Subcutaneous abdominal adipose tissue (tissue), 5 donors: Measurements from ENCODE around the gene ARHGAP29.

Experiments used
- H3K27ac ChIP-seq: one replicate; pipeline ENCODE4 v1.7.0; 2013; ENCODE audit warnings: low read depth, mild to moderate bottlenecking, inconsistent platforms, low read length, moderate library complexity
- H3K27me3 ChIP-seq, 5 donors: one replicate each; pipeline ENCODE4 v1.7.0; 2013; ENCODE audit warnings: low read length in 5 of 5, inconsistent platforms in 1 of 5; ENCODE audit not compliant: control insufficient read depth in 5 of 5, insufficient read depth in 4 of 5
- H3K36me3 ChIP-seq, 5 donors: one replicate each; pipeline ENCODE4 v1.7.0; 2013; ENCODE audit warnings: low read length in 5 of 5; ENCODE audit not compliant: control insufficient read depth in 5 of 5, insufficient read depth in 5 of 5
- H3K4me1 ChIP-seq, 5 donors: one replicate each; pipeline ENCODE4 v1.7.0; 2013; ENCODE audit warnings: low read length in 5 of 5, mild to moderate bottlenecking in 3 of 5, moderate library complexity in 1 of 5; ENCODE audit not compliant: control insufficient read depth in 5 of 5, insufficient read depth in 5 of 5
- H3K4me3 ChIP-seq, 5 donors: one replicate each; pipeline ENCODE4 v1.7.0; 2013; ENCODE audit warnings: low read length in 5 of 5, low read depth in 1 of 5
- H3K9ac ChIP-seq, 5 donors: one replicate each; pipeline ENCODE4 v1.7.0; 2013; ENCODE audit warnings: low read length in 5 of 5, mild to moderate bottlenecking in 4 of 5, moderate library complexity in 3 of 5
- H3K9me3 ChIP-seq, 5 donors: one replicate each; pipeline ENCODE4 v1.7.0; 2013; ENCODE audit warnings: low read length in 5 of 5; ENCODE audit not compliant: control insufficient read depth in 5 of 5
- donor health status: healthy.
- donor health status: healthy.
- donor health status: healthy.
- donor health status: healthy.
- donor health status: healthy.

ARHGAP29 gene

GRCh38 chr1:94279462-94279861, 42.1 kb upstream of the ARHGAP29 start:
- Histone ChIP-seq H3K9ac (no peak overlapping the region), H3K27ac (peak overlapping the region; percentile 44), H3K9me3 (no peaks in the 10 kb centered on the region), H3K27me3 (no peaks in the 10 kb centered on the region), H3K36me3 (no peaks in the 10 kb centered on the region), H3K4me3 (no peak overlapping the region), H3K4me1 (peaks cover 3 to 47% (median 40%) of the 10 kb centered on the region in 5 donors)

GRCh38 chr1:94279038-94279437, 41.7 kb upstream of the ARHGAP29 start:
- Histone ChIP-seq H3K27ac (peak overlapping the region; percentile 44), H3K27me3 (no peaks in the 10 kb centered on the region), H3K36me3 (no peaks in the 10 kb centered on the region), H3K9ac (no peak overlapping the region), H3K4me3 (no peak overlapping the region), H3K9me3 (no peaks in the 10 kb centered on the region), H3K4me1 (peaks cover 3 to 49% (median 40%) of the 10 kb centered on the region in 5 donors)

- H3K27ac ChIP-seq: peak overlapping the region; percentile 79
- peak overlapping the region in 3 of 5 donors; percentile 7 to 27 (median 21) for H3K9ac ChIP-seq
- H3K36me3 ChIP-seq: no peaks in the 10 kb centered on the region
- H3K27me3 ChIP-seq: no peaks in the 10 kb centered on the region
- H3K9me3 ChIP-seq: no peaks in the 10 kb centered on the region
- peaks cover 3 to 52% (median 40%) of the 10 kb centered on the region in 5 donors for H3K4me1 ChIP-seq
- no peak overlapping the region for H3K4me3 ChIP-seq
These were observed 39.6 kb upstream of the ARHGAP29 start for GRCh38 chr1:94276988-94277434.

GRCh38 chr1:94275083-94275482, 37.7 kb upstream of the ARHGAP29 start:
- Histone ChIP-seq H3K27ac (peak overlapping the region; percentile 33), H3K36me3 (no peaks in the 10 kb centered on the region), H3K27me3 (no peaks in the 10 kb centered on the region), H3K4me3 (no peak overlapping the region), H3K9me3 (no peaks in the 10 kb centered on the region), H3K4me1 (peaks cover 3 to 39% (median 27%) of the 10 kb centered on the region in 5 donors), H3K9ac (no peak overlapping the region)

- Histone ChIP-seq H3K36me3 (no peaks in the 10 kb centered on the region), H3K9me3 (no peaks in the 10 kb centered on the region), H3K27me3 (no peaks in the 10 kb centered on the region), H3K9ac (no peak overlapping the region), H3K27ac (peak overlapping the region; percentile 33), H3K4me3 (no peak overlapping the region), H3K4me1 (peaks cover 3 to 36% (median 23%) of the 10 kb centered on the region in 5 donors)
These were observed 37.2 kb upstream of the ARHGAP29 start for GRCh38 chr1:94274561-94274960.

- no peaks in the 10 kb centered on the region for H3K27me3 ChIP-seq
- H3K27ac ChIP-seq: no peak overlapping the region
- no peaks in the 10 kb centered on the region for H3K9me3 ChIP-seq
- H3K4me1 ChIP-seq: peaks cover 3 to 36% (median 24%) of the 10 kb centered on the region in 5 donors
- no peaks in the 10 kb centered on the region for H3K36me3 ChIP-seq
- H3K9ac ChIP-seq: no peak overlapping the region
- H3K4me3 ChIP-seq: no peak overlapping the region
These were observed 35.7 kb upstream of the ARHGAP29 start for GRCh38 chr1:94273111-94273510.

- Histone ChIP-seq H3K4me1 (peaks cover 3 to 34% (median 23%) of the 10 kb centered on the region in 5 donors), H3K36me3 (no peaks in the 10 kb centered on the region), H3K4me3 (no peak overlapping the region), H3K9ac (no peak overlapping the region), H3K27ac (no peak overlapping the region), H3K9me3 (no peaks in the 10 kb centered on the region), H3K27me3 (no peaks in the 10 kb centered on the region)
These were observed 35.0 kb upstream of the ARHGAP29 start for GRCh38 chr1:94272388-94272787.

- no peaks in the 10 kb centered on the region for H3K36me3 ChIP-seq
- no peak overlapping the region for H3K27ac ChIP-seq
- no peak overlapping the region for H3K4me3 ChIP-seq
- peaks cover 0 to 27% (median 15%) of the 10 kb centered on the region in 5 donors for H3K4me1 ChIP-seq
- H3K9me3 ChIP-seq: no peaks in the 10 kb centered on the region
- H3K9ac ChIP-seq: no peak overlapping the region
- H3K27me3 ChIP-seq: no peaks in the 10 kb centered on the region
These were observed 34.0 kb upstream of the ARHGAP29 start for GRCh38 chr1:94271373-94271772.

- Histone ChIP-seq H3K4me1 (peaks cover 3 to 27% (median 17%) of the 10 kb centered on the region in 5 donors), H3K9ac (no peak overlapping the region), H3K9me3 (no peaks in the 10 kb centered on the region), H3K27ac (no peak overlapping the region), H3K27me3 (no peaks in the 10 kb centered on the region), H3K36me3 (no peaks in the 10 kb centered on the region), H3K4me3 (no peak overlapping the region)
These were observed 33.4 kb upstream of the ARHGAP29 start for GRCh38 chr1:94270801-94271203.

- H3K4me1 ChIP-seq: peaks cover 2 to 25% (median 17%) of the 10 kb centered on the region in 5 donors
- H3K4me3 ChIP-seq: no peak overlapping the region
- H3K36me3 ChIP-seq: no peaks in the 10 kb centered on the region
- no peaks in the 10 kb centered on the region for H3K27me3 ChIP-seq
- no peaks in the 10 kb centered on the region for H3K9me3 ChIP-seq
- no peak overlapping the region for H3K9ac ChIP-seq
- H3K27ac ChIP-seq: no peak overlapping the region
These were observed 32.5 kb upstream of the ARHGAP29 start for GRCh38 chr1:94269921-94270320.
